ENCODE measurements around the gene NPM1.

Gene NPM1

GRCh38 chr5:171428168-171428696 lies 40.6 kb downstream of the NPM1 start:
- no peak for DNase-seq (ENCODE audit: low spot score)

GRCh38 chr5:171428809-171429542 lies 41.3 kb downstream of the NPM1 start:
- no peak for DNase-seq (ENCODE audit: low spot score)

- DNase-seq (ENCODE audit: low spot score): no peak
Observed at GRCh38 chr5:171429543-171429910, 41.9 kb downstream of the NPM1 start.

- DNase-seq (ENCODE audit: low spot score): no peak
Observed at GRCh38 chr5:171431251-171431777, 43.7 kb downstream of the NPM1 start.

- DNase-seq (ENCODE audit: low spot score): no peak
Observed at GRCh38 chr5:171432076-171432475, 44.4 kb downstream of the NPM1 start.

GRCh38 chr5:171432583-171433351 lies 45.1 kb downstream of the NPM1 start:
- DNase-seq (ENCODE audit: low spot score): no peak

GRCh38 chr5:171433352-171433698 lies 45.7 kb downstream of the NPM1 start:
- no peak for DNase-seq (ENCODE audit: low spot score)

- no peak for DNase-seq (ENCODE audit: low spot score)
Observed at GRCh38 chr5:171433982-171434676, 46.5 kb downstream of the NPM1 start.

GRCh38 chr5:171434874-171435273 lies 47.2 kb downstream of the NPM1 start:
- DNase-seq (ENCODE audit: low spot score): no peak

GRCh38 chr5:171435908-171436307 lies 48.3 kb downstream of the NPM1 start:
- no peak for DNase-seq (ENCODE audit: low spot score)

- no peak for DNase-seq (ENCODE audit: low spot score)
Observed at GRCh38 chr5:171436804-171437285, 49.2 kb downstream of the NPM1 start.

GRCh38 chr5:171437286-171437821 lies 49.7 kb downstream of the NPM1 start:
- no peak for DNase-seq (ENCODE audit: low spot score)

- DNase-seq (ENCODE audit: low spot score): no peak
Observed at GRCh38 chr5:171438738-171439137, 51.1 kb downstream of the NPM1 start.

GRCh38 chr5:171441246-171441791 lies 53.7 kb downstream of the NPM1 start:
- no peak for DNase-seq (ENCODE audit: low spot score)

- no peak for DNase-seq (ENCODE audit: low spot score)
Observed at GRCh38 chr5:171442287-171443042, 54.8 kb downstream of the NPM1 start.

- DNase-seq (ENCODE audit: low spot score): peak; percentile 8
Observed at GRCh38 chr5:171444582-171444981, 56.9 kb downstream of the NPM1 start.

- no peak for DNase-seq (ENCODE audit: low spot score)
Observed at GRCh38 chr5:171445644-171446516, 58.2 kb downstream of the NPM1 start.

- no peak for DNase-seq (ENCODE audit: low spot score)
Observed at GRCh38 chr5:171447226-171447625, 59.6 kb downstream of the NPM1 start.

- DNase-seq (ENCODE audit: low spot score): no peak
Observed at GRCh38 chr5:171449426-171449825, 61.8 kb downstream of the NPM1 start.

Data from kidney capillary endothelial cell (primary cell).